ENCODE data around the gene NUP210L. TPM values are rescaled to one million over a fixed set of nuclear protein-coding genes. Genes with fewer than 3 reads are reported as not detected.

Gene NUP210L
- total RNA-seq, 1 donor from 2014 or later: not detected

GRCh38 chr1:154142358-154142757 lies 12.5 kb downstream of the NUP210L start:
- TF ChIP-seq EZH2phosphoT487 (IDR thresholded peaks at IDR 0.05): no peak
- no peak for TF ChIP-seq CTCF (IDR thresholded peaks at IDR 0.05)
- no peak for TF ChIP-seq EZH2 (IDR thresholded peaks at IDR 0.05)
- no peaks in the 10 kb centered on the region for H3K4me1 ChIP-seq
- Mint-ChIP-seq H3K4me3 (no peak overlapping the region), H3K36me3 (no peaks in the 10 kb centered on the region), H3K27ac (no peak overlapping the region), H3K27me3 (ENCODE audit: insufficient read depth, low read depth) (no peaks in the 10 kb centered on the region), H3K4me1 (no peaks in the 10 kb centered on the region), H3K9me3 (no peaks in the 10 kb centered on the region)
- no peak overlapping the region for H3K4me3 ChIP-seq
- no peak overlapping the region for H2AFZ ChIP-seq (replicated peaks)
- no peaks in the 10 kb centered on the region for H3F3A ChIP-seq (ENCODE audit: low read depth)
- no peak overlapping the region for H3K9ac ChIP-seq
- no peak overlapping the region for H3K27ac ChIP-seq
- no peaks in the 10 kb centered on the region for H3K79me2 ChIP-seq (ENCODE audit: low read depth)
- H3K9me3 ChIP-seq (ENCODE audit: low read depth): no peaks in the 10 kb centered on the region
- H4K20me1 ChIP-seq (ENCODE audit: low read depth): no peaks in the 10 kb centered on the region
- no peaks in the 10 kb centered on the region for H3K27me3 ChIP-seq
- H3K4me2 ChIP-seq: no peak overlapping the region
- no peak for DNase-seq (ENCODE audit: low spot score)
- no peaks in the 10 kb centered on the region for H3K36me3 ChIP-seq

- no peaks in the 10 kb centered on the region for H3K4me1 Mint-ChIP-seq
- no peak overlapping the region for H3K4me3 ChIP-seq
- H3K9me3 Mint-ChIP-seq: no peaks in the 10 kb centered on the region
- no peaks in the 10 kb centered on the region for H3K27me3 Mint-ChIP-seq (ENCODE audit: insufficient read depth, low read depth)
- H3K4me3 Mint-ChIP-seq: no peak overlapping the region
- H3K27ac ChIP-seq: no peak overlapping the region
- H3K4me2 ChIP-seq: no peak overlapping the region
- H3K36me3 Mint-ChIP-seq: no peaks in the 10 kb centered on the region
- no peak for DNase-seq (ENCODE audit: low spot score)
- H3K36me3 ChIP-seq: no peaks in the 10 kb centered on the region
- no peaks in the 10 kb centered on the region for H3F3A ChIP-seq (ENCODE audit: low read depth)
- no peaks in the 10 kb centered on the region for H3K9me3 ChIP-seq (ENCODE audit: low read depth)
- H3K9ac ChIP-seq: no peak overlapping the region
- no peak overlapping the region for H2AFZ ChIP-seq (replicated peaks)
- H3K27ac Mint-ChIP-seq: no peak overlapping the region
- no peaks in the 10 kb centered on the region for H3K79me2 ChIP-seq (ENCODE audit: low read depth)
- no peaks in the 10 kb centered on the region for H3K27me3 ChIP-seq
- no peak for TF ChIP-seq EZH2 (IDR thresholded peaks at IDR 0.05)
- no peak for TF ChIP-seq EZH2phosphoT487 (IDR thresholded peaks at IDR 0.05)
- TF ChIP-seq CTCF (IDR thresholded peaks at IDR 0.05): no peak
- no peaks in the 10 kb centered on the region for H3K4me1 ChIP-seq
- H4K20me1 ChIP-seq (ENCODE audit: low read depth): no peaks in the 10 kb centered on the region
Observed at GRCh38 chr1:154141240-154141639, 13.6 kb downstream of the NUP210L start.

GRCh38 chr1:154137888-154138287 lies 17.0 kb downstream of the NUP210L start:
- no peak overlapping the region for H3K4me2 ChIP-seq
- no peak overlapping the region for H3K4me3 Mint-ChIP-seq
- TF ChIP-seq EZH2phosphoT487 (IDR thresholded peaks at IDR 0.05) (no peak), CTCF (IDR thresholded peaks at IDR 0.05) (no peak), EZH2 (IDR thresholded peaks at IDR 0.05) (no peak)

More at GRCh38 chr1:154137888-154138287, 17.0 kb downstream of the NUP210L start:
- Mint-ChIP-seq H3K27me3 (ENCODE audit: insufficient read depth, low read depth) (no peaks in the 10 kb centered on the region), H3K4me1 (no peaks in the 10 kb centered on the region), H3K27ac (no peak overlapping the region), H3K36me3 (no peaks in the 10 kb centered on the region), H3K9me3 (no peaks in the 10 kb centered on the region)
- Histone ChIP-seq H3F3A (ENCODE audit: low read depth) (no peaks in the 10 kb centered on the region), H3K4me3 (no peak overlapping the region), H3K9ac (no peak overlapping the region), H3K9me3 (ENCODE audit: low read depth) (no peaks in the 10 kb centered on the region), H3K4me1 (no peaks in the 10 kb centered on the region), H3K27ac (no peak overlapping the region), H4K20me1 (ENCODE audit: low read depth) (no peaks in the 10 kb centered on the region), H2AFZ (replicated peaks) (no peak overlapping the region), H3K36me3 (no peaks in the 10 kb centered on the region), H3K79me2 (ENCODE audit: low read depth) (no peaks in the 10 kb centered on the region), H3K27me3 (no peaks in the 10 kb centered on the region)
- no peak for DNase-seq (ENCODE audit: low spot score)
